Regular cardiac myocyte (primary cell): ENCODE results near the gene GPATCH2. TPM values are rescaled to one million over a fixed set of nuclear protein-coding genes. Genes with fewer than 3 reads are reported as not detected.

Experiments
- total RNA-seq: library from RNA; depleted of rRNA; stranded (reverse); fragments of >200 nt; gene quantifications from 2 replicates; pipeline ENCODE4 v1.2.3, GENCODE V29; 2014

The GPATCH2 gene
- 17.3 and 19.4 TPM in 2 replicates for total RNA-seq

GRCh38 chr1:217630711-217631591 is at the start of gene GPATCH2, which contains the start of gene SPATA17:
Gene GPATCH2, minus strand, starts transcription at chr1:217631090. Its CDS starts 119 bp downstream, at chr1:217630971.
Gene SPATA17, plus strand, starts transcription at chr1:217631344. Its CDS starts 35 bp downstream, at chr1:217631379.

Other genes with a start within 250 kb of the GPATCH2 start
- gene SPATA17, start 254 bp upstream of the GPATCH2 start, total RNA-seq, result 0.77 and 1.1 TPM in 2 replicates